ENCODE measurements around the gene GPD2.

GRCh38 chr2:156635646-156636045 is 199.5 kb downstream of the GPD2 start:
- TF ChIP-seq CTCF (IDR thresholded peaks at IDR 0.05) (no peak), POLR2A (IDR thresholded peaks at IDR 0.05) (no peak)

Data from heart left ventricle (tissue), 13 donors.